Pulmonary artery endothelial cell (primary cell): ENCODE results near the gene IQSEC1. TPM values are rescaled to one million over a fixed set of nuclear protein-coding genes. Genes with fewer than 3 reads are reported as not detected.

Experiments used
- DNase-seq: peaks from one replicate; pipeline ENCODE4 v3.0.0-alpha.2; 2011; ENCODE audit warnings: low read depth, low spot score
- total RNA-seq: library from RNA; depleted of rRNA; stranded (reverse); fragments of >200 nt; gene quantifications from 2 replicates; pipeline ENCODE4 v1.2.3, GENCODE V29; 2014

Gene IQSEC1
- total RNA-seq, 1 donor from 2014 or later, result 8.9 TPM

- DNase-seq, result no peak
Observed at GRCh38 chr3:13016721-13017255, 56.4 kb downstream of the IQSEC1 start.

GRCh38 chr3:13016083-13016720 is 57.0 kb downstream of the IQSEC1 start:
- DNase-seq, result no peak

GRCh38 chr3:13015286-13016082 is 57.7 kb downstream of the IQSEC1 start:
- no peak for DNase-seq

GRCh38 chr3:13014755-13015285 is 58.4 kb downstream of the IQSEC1 start:
- no peak for DNase-seq

GRCh38 chr3:13013994-13014754 is 59.1 kb downstream of the IQSEC1 start:
- no peak for DNase-seq

GRCh38 chr3:13013566-13013965 is 59.7 kb downstream of the IQSEC1 start:
- DNase-seq, result no peak

GRCh38 chr3:13013151-13013561 is 60.1 kb downstream of the IQSEC1 start:
- no peak for DNase-seq

- no peak for DNase-seq
Observed at GRCh38 chr3:13012221-13012691, 61.0 kb downstream of the IQSEC1 start.

GRCh38 chr3:13011573-13012220 is 61.5 kb downstream of the IQSEC1 start:
- no peak for DNase-seq

- no peak for DNase-seq
Observed at GRCh38 chr3:13010780-13011572, 62.3 kb downstream of the IQSEC1 start.

GRCh38 chr3:13009946-13010315 is 63.3 kb downstream of the IQSEC1 start:
- no peak for DNase-seq

- no peak for DNase-seq
Observed at GRCh38 chr3:13009132-13009945, 63.9 kb downstream of the IQSEC1 start.

- DNase-seq, result no peak
Observed at GRCh38 chr3:13008155-13008995, 64.9 kb downstream of the IQSEC1 start.

GRCh38 chr3:13007251-13007941 is 65.8 kb downstream of the IQSEC1 start:
- DNase-seq, result no peak

GRCh38 chr3:13006216-13006990 is 66.8 kb downstream of the IQSEC1 start:
- no peak for DNase-seq

GRCh38 chr3:13005301-13005700 is 67.9 kb downstream of the IQSEC1 start:
- no peak for DNase-seq

- no peak for DNase-seq
Observed at GRCh38 chr3:13004376-13004775, 68.9 kb downstream of the IQSEC1 start.
